Neural progenitor cell (in vitro differentiated cells): ENCODE data around the gene GRAMD1B. TPM values are rescaled to one million over a fixed set of nuclear protein-coding genes. Genes with fewer than 3 reads are reported as not detected.

ENCODE experiments used
- DNase-seq: peaks from one replicate; pipeline ENCODE4 v3.0.0-alpha.2; 2016; ENCODE audit warnings: low spot score
- H2AFZ ChIP-seq: fragments of 200-600 bp; sonication (generic); replicated peaks from 2 replicates; pipeline ENCODE4 v1.6.1; 2016; ENCODE audit warnings: antibody characterized with exemption
- H3F3A ChIP-seq: fragments of 200-600 bp; sonication (generic); 2 replicates; pipeline ENCODE4 v1.6.1; 2016; ENCODE audit warnings: antibody characterized with exemption, low read depth
- H3K27ac ChIP-seq: fragments of 200-600 bp; sonication (generic); 2 replicates; pipeline ENCODE4 v1.5.1; 2016; ENCODE audit warnings: mild to moderate bottlenecking
- H3K27me3 ChIP-seq: fragments of 200-600 bp; sonication (generic); 2 replicates; pipeline ENCODE4 v1.6.1; 2016; ENCODE audit warnings: mild to moderate bottlenecking, moderate library complexity
- H3K36me3 ChIP-seq: fragments of 200-600 bp; sonication (generic); 2 replicates; pipeline ENCODE4 v1.5.1; 2016
- H3K4me1 ChIP-seq: fragments of 200-600 bp; sonication (generic); 2 replicates; pipeline ENCODE4 v1.6.1; 2016; ENCODE audit warnings: mixed run types
- H3K4me2 ChIP-seq: fragments of 200-600 bp; sonication (generic); 2 replicates; pipeline ENCODE4 v1.6.1; 2016
- H3K4me3 ChIP-seq: fragments of 200-600 bp; sonication (generic); 2 replicates; pipeline ENCODE4 v1.5.1; 2016
- H3K79me2 ChIP-seq: fragments of 200-600 bp; sonication (generic); 2 replicates; pipeline ENCODE4 v1.6.1; 2016; ENCODE audit warnings: low read depth
- H3K9ac ChIP-seq: fragments of 200-600 bp; sonication (generic); 2 replicates; pipeline ENCODE4 v1.6.1; 2016
- H3K9me3 ChIP-seq: fragments of 200-600 bp; sonication (generic); 2 replicates; pipeline ENCODE4 v1.5.1; 2016; ENCODE audit warnings: low read depth
- H4K20me1 ChIP-seq: fragments of 200-600 bp; sonication (generic); 2 replicates; pipeline ENCODE4 v1.6.1; 2016; ENCODE audit warnings: low read depth
- H3K27ac Mint-ChIP-seq: 3 replicates; pipeline ENCODE4 v1.8.0; 2021; ENCODE audit warnings: mixed read lengths
- H3K27me3 Mint-ChIP-seq: 2 replicates; pipeline ENCODE4 v1.8.0; 2022; ENCODE audit warnings: low read depth, mild to moderate bottlenecking, inconsistent platforms, moderate library complexity, mixed read lengths; ENCODE audit not compliant: insufficient read depth
- H3K36me3 Mint-ChIP-seq: 3 replicates; pipeline ENCODE4 v1.8.0; 2021; ENCODE audit warnings: mixed read lengths
- H3K4me1 Mint-ChIP-seq: 3 replicates; pipeline ENCODE4 v1.8.0; 2021; ENCODE audit warnings: mixed read lengths
- H3K4me3 Mint-ChIP-seq: 3 replicates; pipeline ENCODE4 v1.8.0; 2021; ENCODE audit warnings: mild to moderate bottlenecking, moderate library complexity, mixed read lengths
- H3K9me3 Mint-ChIP-seq: 3 replicates; pipeline ENCODE4 v1.8.0; 2020; ENCODE audit warnings: mixed read lengths
- CTCF ChIP-seq: fragments of 200-600 bp; sonication (generic); IDR thresholded peaks from 2 replicates; pipeline ENCODE4 v1.5.1; 2017; ENCODE audit warnings: antibody characterized with exemption, mild to moderate bottlenecking
- EZH2 ChIP-seq: fragments of 200-600 bp; sonication (generic); IDR thresholded peaks from 2 replicates; pipeline ENCODE4 v1.6.1; 2017; ENCODE audit warnings: antibody characterized with exemption, mild to moderate bottlenecking, moderate library complexity
- EZH2phosphoT487 ChIP-seq: fragments of 200-600 bp; sonication (generic); IDR thresholded peaks from 2 replicates; pipeline ENCODE4 v1.6.1; 2017; ENCODE audit warnings: antibody characterized with exemption
- total RNA-seq: library from RNA; depleted of rRNA; stranded (reverse); fragments of >200 nt; gene quantifications from 2 replicates; pipeline ENCODE4 v1.2.3, GENCODE V29; 2015; ENCODE audit warnings: low replicate concordance

Gene GRAMD1B
- total RNA-seq, 1 donor from 2014 or later = 12.6 TPM

DNA sequence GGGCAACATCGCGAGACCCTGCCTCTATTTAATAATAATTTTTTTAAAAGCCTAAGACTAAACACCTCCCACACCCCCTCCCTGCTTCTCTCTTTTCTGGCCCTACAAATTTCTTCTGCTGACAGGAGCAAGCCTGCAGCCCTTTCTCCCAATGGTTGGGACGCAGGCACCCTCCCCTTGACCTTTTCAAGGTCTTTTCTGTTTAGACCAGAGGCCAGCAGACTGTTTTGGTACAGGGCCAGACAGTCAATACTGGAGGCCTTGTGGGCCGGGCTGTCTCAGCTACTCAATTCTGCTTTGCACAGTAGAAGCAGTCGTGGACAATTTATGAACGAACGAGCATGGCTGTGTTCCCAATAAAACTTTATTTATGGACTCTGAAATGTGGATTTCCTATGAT, 132.1 kb downstream of the GRAMD1B start:
- peaks cover 6% of the 10 kb centered on the region for H3K79me2 ChIP-seq
- no peak overlapping the region for H3K9ac ChIP-seq
- Mint-ChIP-seq H3K27me3 (peaks cover 6% of the 10 kb centered on the region), H3K4me1 (peaks cover 49% of the 10 kb centered on the region), H3K4me3 (no peak overlapping the region), H3K36me3 (peaks cover 2% of the 10 kb centered on the region), H3K9me3 (no peaks in the 10 kb centered on the region), H3K27ac (no peak overlapping the region)
- no peak overlapping the region for H3K4me2 ChIP-seq
- H3K27ac ChIP-seq = no peak overlapping the region
- no peaks in the 10 kb centered on the region for H3K9me3 ChIP-seq
- DNase-seq = no peak
- no peak for TF ChIP-seq EZH2phosphoT487
- no peak for TF ChIP-seq CTCF
- TF ChIP-seq EZH2 = no peak
- no peaks in the 10 kb centered on the region for H3K36me3 ChIP-seq
- no peaks in the 10 kb centered on the region for H3K27me3 ChIP-seq
- H4K20me1 ChIP-seq = peaks cover 4% of the 10 kb centered on the region
- peaks cover 57% of the 10 kb centered on the region for H3K4me1 ChIP-seq
- H3F3A ChIP-seq = peaks cover 26% of the 10 kb centered on the region
- no peak overlapping the region for H3K4me3 ChIP-seq
- no peak overlapping the region for H2AFZ ChIP-seq

DNA sequence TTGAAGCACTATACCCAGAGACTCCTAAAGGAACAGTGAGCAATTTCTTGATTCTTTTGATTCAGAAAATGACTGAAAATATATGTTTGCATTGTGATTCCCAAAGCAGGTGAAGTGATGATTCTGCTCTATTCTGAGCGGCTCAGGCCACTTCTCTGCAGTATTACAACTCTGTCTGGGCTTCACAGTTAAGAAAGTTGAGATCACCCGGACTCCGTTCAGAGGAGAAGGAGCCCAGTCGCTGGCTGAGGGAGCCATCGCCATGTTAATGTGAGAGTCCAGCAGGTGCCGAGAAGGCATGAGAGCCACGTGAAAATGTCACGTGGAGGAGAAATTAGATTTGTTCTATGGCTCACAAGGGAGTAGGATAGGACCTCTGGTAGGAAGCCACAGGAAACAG, 132.8 kb downstream of the GRAMD1B start:
- H3K27ac ChIP-seq = no peak overlapping the region
- no peaks in the 10 kb centered on the region for H3K27me3 ChIP-seq
- peaks cover 6% of the 10 kb centered on the region for H3K27me3 Mint-ChIP-seq
- H3K36me3 ChIP-seq = no peaks in the 10 kb centered on the region
- H3K36me3 Mint-ChIP-seq = peaks cover 2% of the 10 kb centered on the region
- H3K9me3 Mint-ChIP-seq = no peaks in the 10 kb centered on the region
- H2AFZ ChIP-seq = no peak overlapping the region
- no peaks in the 10 kb centered on the region for H3K9me3 ChIP-seq
- no peak overlapping the region for H3K27ac Mint-ChIP-seq
- no peak for DNase-seq
- peaks cover 4% of the 10 kb centered on the region for H4K20me1 ChIP-seq
- H3K4me1 Mint-ChIP-seq = peaks cover 56% of the 10 kb centered on the region
- peaks cover 12% of the 10 kb centered on the region for H3K79me2 ChIP-seq
- H3K4me3 ChIP-seq = no peak overlapping the region
- peaks cover 26% of the 10 kb centered on the region for H3F3A ChIP-seq
- peaks cover 57% of the 10 kb centered on the region for H3K4me1 ChIP-seq
- H3K4me3 Mint-ChIP-seq = no peak overlapping the region
- no peak for TF ChIP-seq EZH2phosphoT487
- no peak for TF ChIP-seq EZH2
- no peak for TF ChIP-seq CTCF
- H3K9ac ChIP-seq = no peak overlapping the region
- no peak overlapping the region for H3K4me2 ChIP-seq

DNA sequence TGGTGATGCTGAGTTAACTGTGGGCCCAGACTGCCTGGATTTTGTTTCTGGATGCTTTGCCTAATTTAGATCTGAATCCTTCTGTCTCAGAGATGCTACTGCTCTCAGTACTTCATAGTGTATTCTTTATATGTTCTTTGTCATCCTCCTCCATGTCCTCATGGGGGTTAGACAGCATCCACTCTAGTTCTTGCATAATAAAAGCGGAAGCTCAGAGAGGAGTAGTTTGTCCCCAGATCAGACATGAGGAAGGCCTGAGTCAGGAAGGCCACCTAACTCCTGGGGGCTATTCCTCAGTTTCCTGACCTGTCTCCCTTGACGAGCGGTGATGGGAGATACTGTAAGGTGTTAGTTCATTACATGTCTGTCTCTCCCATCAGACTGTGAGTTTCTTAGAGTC, 134.2 kb downstream of the GRAMD1B start:
- DNase-seq = no peak
- peaks cover 2% of the 10 kb centered on the region for H3K36me3 Mint-ChIP-seq
- Histone ChIP-seq H3K4me2 (peak overlapping the region; percentile 42), H3K4me3 (no peak overlapping the region), H2AFZ (no peak overlapping the region), H4K20me1 (peaks cover 4% of the 10 kb centered on the region), H3K9me3 (no peaks in the 10 kb centered on the region), H3K4me1 (peaks cover 48% of the 10 kb centered on the region), H3K36me3 (no peaks in the 10 kb centered on the region), H3K79me2 (peaks cover 12% of the 10 kb centered on the region), H3K27ac (no peak overlapping the region), H3K27me3 (no peaks in the 10 kb centered on the region), H3F3A (peaks cover 16% of the 10 kb centered on the region), H3K9ac (no peak overlapping the region)
- peaks cover 51% of the 10 kb centered on the region for H3K4me1 Mint-ChIP-seq
- TF ChIP-seq EZH2 (no peak), EZH2phosphoT487 (no peak), CTCF (no peak)
- no peaks in the 10 kb centered on the region for H3K9me3 Mint-ChIP-seq
- H3K27ac Mint-ChIP-seq = no peak overlapping the region
- H3K27me3 Mint-ChIP-seq = peaks cover 6% of the 10 kb centered on the region
- no peak overlapping the region for H3K4me3 Mint-ChIP-seq
